ENCODE results near the gene BRD9. TPM values are rescaled to one million over a fixed set of nuclear protein-coding genes. Genes with fewer than 3 reads are reported as not detected.
"Not testable (repeated sequence)": the region's sequence is repeated elsewhere in the genome, so short reads cannot be mapped to it uniquely, and the experiment has no call there.

Gene BRD9
- total and polyA plus RNA-seq, 2 donors (not counting 3 experiments of a cell fraction or from before 2014, with no cell fraction given) = 17.6 to 67.6 TPM

DNA sequence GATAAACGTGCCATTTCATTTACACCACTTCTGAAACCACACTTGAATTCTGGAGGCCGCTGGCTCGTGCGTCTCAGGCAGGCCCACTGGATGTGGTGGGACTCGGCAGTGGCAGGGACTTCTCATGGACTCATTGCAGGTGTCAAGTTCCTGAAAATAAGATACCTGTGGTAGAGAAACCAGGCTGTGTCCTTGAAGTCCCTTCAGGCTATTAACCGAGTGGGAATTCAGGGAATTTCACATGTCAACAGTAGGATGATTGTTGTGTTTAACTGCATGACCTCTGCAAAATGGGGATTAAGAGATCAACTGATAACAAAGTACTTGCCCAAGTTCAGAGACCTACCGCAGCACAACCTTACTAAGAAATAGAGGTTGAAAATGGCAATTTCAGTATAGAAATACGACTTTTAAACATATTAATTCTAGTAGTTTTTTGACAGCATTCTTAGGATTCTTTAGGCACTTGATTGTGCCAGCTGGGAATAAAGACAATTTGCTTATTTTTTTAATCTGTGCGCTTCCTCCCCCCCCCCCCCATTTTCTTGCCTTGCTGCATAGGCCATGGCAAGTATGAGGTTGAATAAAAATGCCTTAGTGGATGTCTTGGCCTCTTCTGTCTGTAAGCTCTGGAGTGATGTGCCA lies 26.9 kb upstream of the BRD9 start:
- no TSS peak for BruUV-seq (replicated peaks)
- intact Hi-C loops (cut with micrococcal nuclease) (no loop called here), dilution Hi-C loops (cut with MboI; ENCODE audit: extremely low pct_ligation_motif_present, low sequenced_read_pairs) (no loop called here)
- no peak overlapping the region for H2AFZ ChIP-seq (ENCODE audit: low read depth, low read length)
- H3K9me3 ChIP-seq (replicated peaks; ENCODE audit: control insufficient read depth, insufficient read depth, low read length) = no peaks in the 10 kb centered on the region
- POLR2A ChIA-PET = no interaction called here
- H3K9me1 ChIP-seq (replicated peaks; ENCODE audit: control insufficient read depth, extremely low read depth, insufficient read depth, low read length) = no peaks in the 10 kb centered on the region
- H3K27ac ChIP-seq (ENCODE audit: insufficient read depth, low read depth, low read length) = no peak overlapping the region
- FAIRE-seq = no peak
- H3K79me2 ChIP-seq (ENCODE audit: control insufficient read depth, insufficient read depth, low read length) = no peaks in the 10 kb centered on the region
- no peaks in the 10 kb centered on the region for H3K27me3 ChIP-seq (ENCODE audit: control insufficient read depth in 2 of 2, insufficient read depth in 2 of 2, low read length in 2 of 2)
- H4K20me1 ChIP-seq (replicated peaks; ENCODE audit: control insufficient read depth, extremely low read depth, insufficient read depth, low read length) = no peaks in the 10 kb centered on the region
- H3K4me2 ChIP-seq (ENCODE audit: insufficient read depth, low read length) = no peak overlapping the region
- TF ChIP-seq, protein P1, sequence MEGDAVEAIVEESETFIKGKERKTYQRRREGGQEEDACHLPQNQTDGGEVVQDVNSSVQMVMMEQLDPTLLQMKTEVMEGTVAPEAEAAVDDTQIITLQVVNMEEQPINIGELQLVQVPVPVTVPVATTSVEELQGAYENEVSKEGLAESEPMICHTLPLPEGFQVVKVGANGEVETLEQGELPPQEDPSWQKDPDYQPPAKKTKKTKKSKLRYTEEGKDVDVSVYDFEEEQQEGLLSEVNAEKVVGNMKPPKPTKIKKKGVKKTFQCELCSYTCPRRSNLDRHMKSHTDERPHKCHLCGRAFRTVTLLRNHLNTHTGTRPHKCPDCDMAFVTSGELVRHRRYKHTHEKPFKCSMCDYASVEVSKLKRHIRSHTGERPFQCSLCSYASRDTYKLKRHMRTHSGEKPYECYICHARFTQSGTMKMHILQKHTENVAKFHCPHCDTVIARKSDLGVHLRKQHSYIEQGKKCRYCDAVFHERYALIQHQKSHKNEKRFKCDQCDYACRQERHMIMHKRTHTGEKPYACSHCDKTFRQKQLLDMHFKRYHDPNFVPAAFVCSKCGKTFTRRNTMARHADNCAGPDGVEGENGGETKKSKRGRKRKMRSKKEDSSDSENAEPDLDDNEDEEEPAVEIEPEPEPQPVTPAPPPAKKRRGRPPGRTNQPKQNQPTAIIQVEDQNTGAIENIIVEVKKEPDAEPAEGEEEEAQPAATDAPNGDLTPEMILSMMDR (IDR thresholded peaks at IDR 0.05; ENCODE audit: extremely low read depth in 1 of 2, insufficient read depth in 1 of 2, low read depth in 1 of 2, low read length in 2 of 2) = no peak
- TF ChIP-seq EZH2 (IDR thresholded peaks at IDR 0.05; ENCODE audit: borderline replicate concordance, low read depth, low read length, severe bottlenecking) = no peak
- TF ChIP-seq MYC (IDR thresholded peaks at IDR 0.05; ENCODE audit: low read depth, low read length) = no peak
- no peak for DNase-seq (ENCODE audit: low read depth, low spot score)
- H3K4me1 ChIP-seq (ENCODE audit: control insufficient read depth, extremely low read depth, insufficient read depth, low read length) = no peaks in the 10 kb centered on the region
- no peak overlapping the region for H3K4me3 ChIP-seq (replicated peaks in 1 of 3; ENCODE audit: insufficient read depth in 1 of 3, low read depth in 1 of 3, low read length in 3 of 3)
- H3K9ac ChIP-seq (replicated peaks; ENCODE audit: extremely low read depth, insufficient read depth, low read length) = no peak overlapping the region
- H3K36me3 ChIP-seq (ENCODE audit: control insufficient read depth in 2 of 2, extremely low read depth in 1 of 2, insufficient read depth in 2 of 2, low read length in 2 of 2) = peaks cover 0 to 2% of the 10 kb centered on the region in 2 experiments
- CTCF ChIA-PET = interaction anchor here (0.6 to 1.5 kb wide), 7 partner anchors 15 to 602 kb away, joined by 3 to 7 read pairs (median 4); no protein-coding TSS in a partner anchor

DNA sequence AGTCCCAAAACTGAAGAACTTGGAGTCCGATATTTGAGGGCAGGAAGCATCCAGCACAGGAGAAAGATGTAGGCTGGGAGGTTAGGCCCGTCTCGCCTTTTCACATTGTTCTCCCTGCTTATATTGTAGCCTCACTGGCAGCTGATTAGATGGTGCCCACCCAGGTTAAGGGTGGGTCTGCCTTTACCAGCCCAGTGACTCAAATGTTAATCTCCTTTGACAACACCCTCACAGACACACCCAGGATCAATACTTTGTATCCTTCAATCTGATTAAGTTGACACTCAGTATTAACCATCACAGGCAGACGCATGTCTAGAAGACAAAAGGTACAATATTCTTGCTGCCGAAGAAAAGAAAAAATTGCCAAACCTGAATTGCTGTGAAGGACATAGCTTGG lies 26.1 kb upstream of the BRD9 start:
- H3K4me3 ChIP-seq (replicated peaks in 1 of 3; ENCODE audit: insufficient read depth in 1 of 3, low read depth in 1 of 3, low read length in 3 of 3); H3K9me1 ChIP-seq (replicated peaks; ENCODE audit: control insufficient read depth, extremely low read depth, insufficient read depth, low read length); H3K36me3 ChIP-seq (ENCODE audit: control insufficient read depth in 2 of 2, extremely low read depth in 1 of 2, insufficient read depth in 2 of 2, low read length in 2 of 2); H3K27ac ChIP-seq (ENCODE audit: insufficient read depth, low read depth, low read length); FAIRE-seq; dilution Hi-C loops (cut with MboI; ENCODE audit: extremely low pct_ligation_motif_present, low sequenced_read_pairs); H2AFZ ChIP-seq (ENCODE audit: low read depth, low read length); H3K4me1 ChIP-seq (ENCODE audit: control insufficient read depth, extremely low read depth, insufficient read depth, low read length); H3K9ac ChIP-seq (replicated peaks; ENCODE audit: extremely low read depth, insufficient read depth, low read length); H4K20me1 ChIP-seq (replicated peaks; ENCODE audit: control insufficient read depth, extremely low read depth, insufficient read depth, low read length); intact Hi-C loops (cut with micrococcal nuclease); DNase-seq (ENCODE audit: low read depth, low spot score); BruUV-seq (replicated peaks); H3K4me2 ChIP-seq (ENCODE audit: insufficient read depth, low read length); POLR2A ChIA-PET; H3K9me3 ChIP-seq (replicated peaks; ENCODE audit: control insufficient read depth, insufficient read depth, low read length); H3K79me2 ChIP-seq (ENCODE audit: control insufficient read depth, insufficient read depth, low read length); H3K27me3 ChIP-seq (ENCODE audit: control insufficient read depth in 2 of 2, insufficient read depth in 2 of 2, low read length in 2 of 2): not testable (repeated sequence)
- CTCF ChIA-PET = interaction anchor here (1.2 kb wide), 1 partner anchor 223 kb away, joined by 3 read pairs; no protein-coding TSS in a partner anchor

Measured in endothelial cell of umbilical vein (primary cell).